Activated CD4-positive, alpha-beta T cell treated with anti-CD3 and anti-CD28 coated beads, Interleukin-2, amount 10 ng/mL, durations not matched to agents 24 days and 14 days (primary cell): ENCODE results near the gene NFIA. TPM values are rescaled to one million over a fixed set of nuclear protein-coding genes. Genes with fewer than 3 reads are reported as not detected.

Experiments
- DNase-seq: peaks from one replicate; pipeline ENCODE4 v3.0.0; 2022
- H3K27ac Mint-ChIP-seq: one replicate; pipeline ENCODE4 v1.8.0; 2022; ENCODE audit warnings: mild to moderate bottlenecking, mixed read lengths
- H3K27me3 Mint-ChIP-seq: one replicate; pipeline ENCODE4 v1.8.0; 2022; ENCODE audit warnings: mixed read lengths
- H3K36me3 Mint-ChIP-seq: one replicate; pipeline ENCODE4 v1.8.0; 2022; ENCODE audit warnings: low read depth, mild to moderate bottlenecking, mixed read lengths
- H3K4me1 Mint-ChIP-seq: one replicate; pipeline ENCODE4 v1.8.0; 2021; ENCODE audit warnings: mixed read lengths
- H3K4me3 Mint-ChIP-seq: one replicate; pipeline ENCODE4 v1.8.0; 2022; ENCODE audit warnings: mild to moderate bottlenecking, moderate library complexity, mixed read lengths
- H3K9me3 Mint-ChIP-seq: one replicate; pipeline ENCODE4 v1.8.0; 2021; ENCODE audit warnings: mixed read lengths
- intact Hi-C: fragments of 100-400 bp; cut with micrococcal nuclease; formaldehyde crosslinking; loops from one replicate; pipeline ENCODE4 v1.15.1; 2023
- total RNA-seq: library from RNA; stranded (reverse); gene quantifications from 2 replicates; pipeline ENCODE4 v1.2.3, GENCODE V29; 2022

The NFIA gene
- total RNA-seq, 1 donor from 2014 or later: 0.63 TPM

- no peak for DNase-seq
- Mint-ChIP-seq H3K4me1 (peaks cover 15% of the 10 kb centered on the region), H3K4me3 (no peak overlapping the region), H3K36me3 (no peaks in the 10 kb centered on the region), H3K9me3 (no peaks in the 10 kb centered on the region), H3K27me3 (peaks cover 22% of the 10 kb centered on the region), H3K27ac (no peak overlapping the region)
- intact Hi-C loops: loop anchor here (5.0 kb wide), 2 partner anchors 258 to 283 kb away; no protein-coding TSS in a partner anchor
These were observed 252.6 kb downstream of the NFIA start for GRCh38 chr1:61334718-61335589.

DNA sequence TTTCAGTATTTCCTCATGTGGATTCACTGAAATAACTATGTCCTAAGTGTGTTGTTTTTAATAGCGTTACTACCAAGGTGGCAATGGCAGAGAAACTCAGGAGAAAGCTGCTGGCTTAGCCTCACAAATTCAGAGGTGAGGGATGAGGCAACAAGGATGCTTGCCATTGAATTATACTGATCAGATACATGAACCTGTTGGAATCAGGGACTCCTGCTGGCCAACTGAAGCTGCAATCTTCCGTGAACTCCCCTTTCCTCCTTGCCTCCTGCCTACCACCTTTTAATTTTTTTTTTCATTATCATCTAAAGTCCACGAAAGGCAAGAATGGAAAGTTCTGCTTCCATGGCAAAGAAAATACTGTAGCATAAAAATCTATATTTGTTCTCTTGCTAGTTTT, 254.7 kb downstream of the NFIA start:
- Mint-ChIP-seq H3K36me3 (no peaks in the 10 kb centered on the region), H3K27ac (no peak overlapping the region), H3K9me3 (no peaks in the 10 kb centered on the region), H3K4me3 (no peak overlapping the region), H3K4me1 (peaks cover 10% of the 10 kb centered on the region), H3K27me3 (peaks cover 25% of the 10 kb centered on the region)
- intact Hi-C loops: no loop called here
- no peak for DNase-seq

GRCh38 chr1:61337441-61337951, 255.1 kb downstream of the NFIA start:
- Mint-ChIP-seq H3K36me3 (no peaks in the 10 kb centered on the region), H3K27me3 (peaks cover 25% of the 10 kb centered on the region), H3K4me1 (peaks cover 6% of the 10 kb centered on the region), H3K9me3 (no peaks in the 10 kb centered on the region), H3K27ac (no peak overlapping the region), H3K4me3 (no peak overlapping the region)
- intact Hi-C loops: no loop called here
- no peak for DNase-seq

- H3K27me3 Mint-ChIP-seq: peaks cover 27% of the 10 kb centered on the region
- no peak for DNase-seq
- intact Hi-C loops: no loop called here
- no peaks in the 10 kb centered on the region for H3K36me3 Mint-ChIP-seq
- no peak overlapping the region for H3K4me3 Mint-ChIP-seq
- H3K9me3 Mint-ChIP-seq: no peaks in the 10 kb centered on the region
- no peaks in the 10 kb centered on the region for H3K4me1 Mint-ChIP-seq
- no peak overlapping the region for H3K27ac Mint-ChIP-seq
These were observed 255.9 kb downstream of the NFIA start for GRCh38 chr1:61337981-61338848.

DNA sequence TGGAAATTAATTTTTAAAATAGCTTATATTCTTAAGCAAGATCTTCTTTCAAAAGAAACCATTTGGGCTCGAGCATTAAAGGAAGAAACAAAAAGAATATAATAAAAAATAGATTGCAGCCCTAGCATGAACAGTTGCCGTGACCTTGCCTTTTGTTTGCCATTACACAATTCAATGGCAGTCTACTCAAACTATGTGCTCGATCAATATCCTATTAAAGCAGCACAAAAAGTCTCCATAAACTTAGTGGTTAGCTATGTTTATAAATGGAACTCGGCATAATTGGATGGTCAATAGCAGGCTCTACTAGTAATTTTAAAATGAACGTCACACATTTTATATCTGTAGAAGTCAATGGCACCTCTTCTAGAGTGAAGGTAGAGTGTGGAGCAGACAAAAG, 256.5 kb downstream of the NFIA start:
- H3K27me3 Mint-ChIP-seq: peaks cover 28% of the 10 kb centered on the region
- no peak for DNase-seq

DNA sequence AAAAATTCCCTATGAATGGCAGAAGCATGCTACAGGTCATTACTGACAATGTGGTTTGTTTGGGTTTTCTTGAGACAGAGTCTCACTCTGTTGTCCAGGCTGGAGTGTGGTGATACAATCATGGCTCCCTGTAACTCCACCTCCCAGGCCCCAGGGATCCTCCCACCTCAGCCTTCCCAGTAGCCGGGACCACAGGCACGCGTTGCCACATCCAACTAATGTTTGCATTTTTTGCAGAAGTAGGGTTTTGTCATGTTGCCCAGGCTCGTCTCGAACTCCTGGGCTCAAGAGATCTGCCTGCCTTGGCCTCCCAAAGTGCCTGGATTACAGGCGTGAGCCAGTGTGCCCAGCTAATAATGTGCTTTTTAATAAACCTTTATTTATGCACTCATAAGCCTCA, 259.1 kb downstream of the NFIA start:
- H3K4me1 Mint-ChIP-seq: no peaks in the 10 kb centered on the region
- H3K36me3 Mint-ChIP-seq: no peaks in the 10 kb centered on the region
- H3K9me3 Mint-ChIP-seq: no peaks in the 10 kb centered on the region
- H3K4me3 Mint-ChIP-seq: no peak overlapping the region
- peaks cover 37% of the 10 kb centered on the region for H3K27me3 Mint-ChIP-seq
- intact Hi-C loops: no loop called here
- no peak overlapping the region for H3K27ac Mint-ChIP-seq
- DNase-seq: no peak

More for the DNA sequence above, 256.5 kb downstream of the NFIA start:
- Mint-ChIP-seq H3K4me1 (no peaks in the 10 kb centered on the region), H3K9me3 (no peaks in the 10 kb centered on the region), H3K27ac (no peak overlapping the region), H3K4me3 (no peak overlapping the region), H3K36me3 (no peaks in the 10 kb centered on the region)
- intact Hi-C loops: no loop called here

DNA sequence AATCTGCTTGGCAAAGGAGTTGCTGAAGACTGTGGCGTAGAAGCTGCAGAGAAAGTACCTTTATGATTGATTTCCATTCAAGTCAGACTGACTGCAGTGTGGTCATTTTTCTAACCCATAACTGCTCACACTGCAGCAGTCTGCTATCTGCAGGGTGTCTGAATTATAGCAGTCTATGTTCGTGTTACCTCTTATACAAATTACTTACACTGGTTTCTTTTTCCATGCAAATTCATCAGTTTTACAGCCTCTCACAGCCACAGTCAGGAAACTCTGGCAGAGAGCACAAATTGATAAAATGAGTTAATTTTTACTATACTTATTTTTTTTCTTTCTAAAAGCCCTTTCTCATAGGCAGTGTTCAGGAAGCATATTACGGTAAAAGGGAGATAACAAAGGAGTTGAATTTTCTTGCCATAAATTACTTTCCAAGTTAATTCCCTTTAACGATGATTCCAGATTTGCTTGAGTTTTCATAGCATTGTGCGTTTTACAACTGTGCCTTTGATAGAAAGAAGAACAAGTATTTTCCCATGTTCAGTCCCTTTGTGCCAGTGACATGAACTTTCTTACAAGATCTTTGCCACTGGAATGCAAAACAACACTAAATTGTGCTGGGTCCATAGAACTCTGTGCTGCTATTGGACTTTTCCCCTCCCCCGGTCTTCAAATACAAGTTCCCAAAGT, 261.5 kb downstream of the NFIA start:
- intact Hi-C loops: no loop called here
- no peaks in the 10 kb centered on the region for H3K4me1 Mint-ChIP-seq
- H3K27me3 Mint-ChIP-seq: peaks cover 24% of the 10 kb centered on the region
- H3K9me3 Mint-ChIP-seq: peaks cover 4% of the 10 kb centered on the region
- no peak overlapping the region for H3K4me3 Mint-ChIP-seq
- no peak overlapping the region for H3K27ac Mint-ChIP-seq
- H3K36me3 Mint-ChIP-seq: no peaks in the 10 kb centered on the region
- DNase-seq: no peak

- no peak overlapping the region for H3K4me3 Mint-ChIP-seq
These were observed 262.3 kb downstream of the NFIA start for GRCh38 chr1:61344696-61345095.

DNA sequence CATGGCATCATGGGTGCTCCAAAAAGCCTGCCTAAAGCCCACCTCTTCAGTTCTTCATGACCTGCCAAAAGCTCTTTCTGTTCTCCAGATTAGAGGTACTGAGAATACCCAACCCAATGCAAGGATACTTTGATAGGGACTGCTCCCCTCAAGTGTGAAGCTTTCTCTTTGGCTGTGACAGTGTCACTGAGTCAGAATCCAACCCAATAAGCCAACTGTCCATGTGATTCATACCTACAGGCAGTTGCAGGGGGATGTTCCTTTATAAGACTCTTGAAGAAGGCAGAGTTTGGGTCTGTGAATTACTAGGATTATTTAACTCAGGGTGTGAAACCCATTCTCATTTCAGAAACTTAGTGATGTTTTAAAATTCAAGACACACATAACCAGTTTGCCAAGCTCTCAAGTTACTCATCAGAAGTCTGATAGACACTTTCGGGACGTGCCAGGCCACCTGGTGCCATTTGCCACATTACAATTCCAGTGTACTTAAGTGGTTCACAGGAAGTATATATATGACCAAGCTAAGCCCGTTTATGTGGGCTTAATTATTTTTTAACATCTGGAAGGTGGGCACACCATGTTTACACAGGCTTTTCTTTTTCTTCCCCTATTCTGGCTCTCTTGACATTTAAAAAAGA, 265.8 kb downstream of the NFIA start:
- H3K4me3 Mint-ChIP-seq: no peak overlapping the region
- intact Hi-C loops: no loop called here
- H3K27ac Mint-ChIP-seq: no peak overlapping the region
- H3K27me3 Mint-ChIP-seq: peaks cover 26% of the 10 kb centered on the region
- no peak for DNase-seq
- H3K4me1 Mint-ChIP-seq: no peaks in the 10 kb centered on the region
- no peaks in the 10 kb centered on the region for H3K36me3 Mint-ChIP-seq
- peaks cover 4% of the 10 kb centered on the region for H3K9me3 Mint-ChIP-seq

More at GRCh38 chr1:61344696-61345095, 262.3 kb downstream of the NFIA start:
- Mint-ChIP-seq H3K9me3 (peaks cover 4% of the 10 kb centered on the region), H3K27ac (no peak overlapping the region), H3K36me3 (no peaks in the 10 kb centered on the region), H3K27me3 (peaks cover 24% of the 10 kb centered on the region), H3K4me1 (no peaks in the 10 kb centered on the region)
- intact Hi-C loops: no loop called here
- DNase-seq: no peak

DNA sequence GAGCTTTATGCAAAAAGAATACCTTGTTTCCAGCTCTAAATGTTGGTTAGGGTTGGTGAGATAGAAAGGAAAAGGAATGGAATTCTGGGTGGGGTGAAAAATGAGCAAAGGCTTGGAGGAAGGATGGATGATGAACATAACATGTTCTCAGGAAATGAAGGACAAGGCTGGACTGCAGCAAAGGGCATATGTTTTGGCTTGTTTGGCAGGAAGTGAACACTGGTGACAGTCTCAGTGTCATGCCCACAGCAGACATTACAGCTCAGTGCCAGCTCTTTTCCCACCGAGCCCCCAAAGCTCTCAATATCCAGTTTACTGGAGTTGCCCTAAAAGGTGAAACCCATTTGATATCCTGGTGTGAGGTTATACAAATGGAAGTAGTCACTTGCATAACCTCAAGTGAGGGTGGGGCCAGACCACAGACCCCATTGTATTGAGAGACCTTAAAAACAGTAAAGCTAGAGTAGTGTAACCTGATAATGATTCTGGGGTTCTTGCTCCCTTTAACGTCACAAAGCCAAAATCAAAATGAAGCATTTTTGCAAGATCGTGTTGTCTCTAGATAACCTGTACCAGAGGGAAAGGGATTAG, 270.6 kb downstream of the NFIA start:
- no peaks in the 10 kb centered on the region for H3K36me3 Mint-ChIP-seq
- intact Hi-C loops: no loop called here
- H3K27ac Mint-ChIP-seq: no peak overlapping the region
- no peaks in the 10 kb centered on the region for H3K4me1 Mint-ChIP-seq
- no peaks in the 10 kb centered on the region for H3K9me3 Mint-ChIP-seq
- DNase-seq: no peak
- H3K27me3 Mint-ChIP-seq: peaks cover 12% of the 10 kb centered on the region
- H3K4me3 Mint-ChIP-seq: no peak overlapping the region

GRCh38 chr1:61353797-61354406, 271.5 kb downstream of the NFIA start:
- Mint-ChIP-seq H3K9me3 (no peaks in the 10 kb centered on the region), H3K27me3 (peaks cover 12% of the 10 kb centered on the region), H3K4me1 (no peaks in the 10 kb centered on the region), H3K36me3 (no peaks in the 10 kb centered on the region), H3K27ac (no peak overlapping the region), H3K4me3 (no peak overlapping the region)
- no peak for DNase-seq
- intact Hi-C loops: no loop called here

- Mint-ChIP-seq H3K36me3 (no peaks in the 10 kb centered on the region), H3K4me1 (no peaks in the 10 kb centered on the region), H3K9me3 (no peaks in the 10 kb centered on the region), H3K27ac (no peak overlapping the region), H3K4me3 (no peak overlapping the region), H3K27me3 (peaks cover 8% of the 10 kb centered on the region)
- DNase-seq: no peak
- intact Hi-C loops: no loop called here
These were observed 273.7 kb downstream of the NFIA start for GRCh38 chr1:61356016-61356415.
